GM12878 (cell line): ENCODE results near the gene NBEAL1. TPM values are rescaled to one million over a fixed set of nuclear protein-coding genes. Genes with fewer than 3 reads are reported as not detected.

ENCODE experiments used
- ATAC-seq: fragments of 200-7000 bp; cut with Tn5 transposase; 3 replicates; pipeline ENCODE4 v1.9.1; 2020; ENCODE audit warnings: mild to moderate bottlenecking, moderate library complexity
- BruUV-seq: library from RNA; stranded (reverse); fragments of 400-500 nt; replicated peaks from 2 replicates; lab custom pipeline; 2021; lab: Mats Ljungman, UMichigan
- CTCF ChIA-PET: fragments of 300-600 bp; sonication (Branson Sonifier 250); formaldehyde crosslinking; extraction: SDS; loops from one replicate; lab custom pipeline; 2021; ENCODE audit warnings: inconsistent platforms; lab: Yijun Ruan, JAX
- POLR2A ChIA-PET: fragments of 350-600 bp; formaldehyde crosslinking; extraction: SDS; loops from one replicate; lab custom pipeline; 2021; ENCODE audit warnings: inconsistent platforms; lab: Charles Lee
- RAD21 ChIA-PET: fragments of 300-600 bp; sonication (Branson Sonifier 250); formaldehyde crosslinking; loops from one replicate; lab custom pipeline; 2023; ENCODE audit warnings: antibody characterized with exemption; ENCODE audit not compliant: unreplicated experiment; lab: Charles Lee
- SMC1A ChIA-PET: fragments of 300-600 bp; sonication (Branson Sonifier 250); formaldehyde crosslinking; loops from one replicate; lab custom pipeline; 2023; ENCODE audit not compliant: unreplicated experiment, uncharacterized antibody; lab: Charles Lee
- DNase-seq: peaks from one replicate; pipeline ENCODE4 v3.0.0-alpha.2; 2011; ENCODE audit warnings: low read depth, low spot score
- FAIRE-seq: peaks from 3 replicates; lab custom pipeline; 2011; peaks lifted over from hg19 to GRCh38; lab: Jason Lieb, UNC
- H2AFZ ChIP-seq: 2 replicates; pipeline ENCODE4 v1.6.0; 2011; ENCODE audit warnings: low read depth, low read length, control low read depth; ENCODE audit not compliant: control insufficient read depth
- H3K27ac ChIP-seq: 2 replicates; pipeline ENCODE4 v1.5.1; 2011; ENCODE audit warnings: control low read depth; ENCODE audit not compliant: control insufficient read depth, insufficient read depth
- H3K27me3 ChIP-seq, 2 experiments: replicated peaks in 1 of 2; 2 replicates each; pipeline versions ENCODE4 v1.6.0 to v1.6.1; 2011; ENCODE audit warnings: low read length in 1 of 2; ENCODE audit not compliant: control insufficient read depth in 2 of 2, insufficient read depth in 2 of 2
- H3K36me3 ChIP-seq, 2 experiments: 2 replicates each; pipeline ENCODE4 v1.5.1; 2011; ENCODE audit warnings: low read length in 1 of 2; ENCODE audit not compliant: control insufficient read depth in 2 of 2, insufficient read depth in 2 of 2
- H3K4me1 ChIP-seq: 2 replicates; pipeline ENCODE4 v1.6.1; 2011; ENCODE audit warnings: mild to moderate bottlenecking, low read length, moderate library complexity, mixed read lengths; ENCODE audit not compliant: control insufficient read depth, insufficient read depth
- H3K4me2 ChIP-seq: 2 replicates; pipeline ENCODE4 v1.6.0; 2011; ENCODE audit warnings: control low read depth; ENCODE audit not compliant: control insufficient read depth, insufficient read depth
- H3K4me3 ChIP-seq: fragments of 200-600 bp; sonication (generic); 2 replicates; pipeline ENCODE4 v1.5.1; 2016
- H3K79me2 ChIP-seq: 2 replicates; pipeline ENCODE4 v1.6.0; 2011; ENCODE audit warnings: low read length; ENCODE audit not compliant: control insufficient read depth, insufficient read depth
- H3K9ac ChIP-seq: 2 replicates; pipeline ENCODE4 v1.8.0; 2011; ENCODE audit warnings: low read length, control low read depth, mixed read lengths; ENCODE audit not compliant: control insufficient read depth, insufficient read depth
- H3K9me3 ChIP-seq: replicated peaks from 3 replicates; pipeline ENCODE4 v1.5.1; 2011; ENCODE audit warnings: mild to moderate bottlenecking, low read length; ENCODE audit not compliant: control insufficient read depth, insufficient read depth
- H4K20me1 ChIP-seq: 2 replicates; pipeline ENCODE4 v1.6.0; 2011; ENCODE audit not compliant: control insufficient read depth, insufficient read depth
- TCF7 ChIP-seq: IDR thresholded peaks from 2 replicates; pipeline ENCODE4 v1.6.1; 2014; ENCODE audit warnings: antibody characterized with exemption, borderline replicate concordance
- WGBS: methylation state at CpG from one replicate; pipeline ENCODE4 v1.1.6; 2016; ENCODE audit warnings: low lambda C conversion rate; ENCODE audit not compliant: insufficient replicate concordance, insufficient coverage; ENCODE audit errors: missing lambda C conversion rate; 5-methylcytosine and 5-hydroxymethylcytosine counted together
- in situ Hi-C: fragments of 300-500 bp; cut with MboI; formaldehyde crosslinking; loops from 9 replicates; pipeline ENCODE4 v1.14.3; 2018; ENCODE audit warnings: mixed read lengths
- intact Hi-C: fragments of 100-400 bp; cut with micrococcal nuclease; formaldehyde crosslinking; loops from one replicate; pipeline ENCODE4 v1.14.2; 2022; ENCODE audit not compliant: unreplicated experiment
- polyA plus RNA-seq, 11 experiments: library from polyadenylated mRNA; depleted of rRNA in 4 of 11; unstranded in 6 of 11; stranded (reverse) in 5 of 11; fragments of >200 nt; fragmentation: Nextera tagmentation in 4 of 11; fragmentation: Illumina TruSeq in 1 of 11; extraction: Ambion mirVana in 4 of 11; extraction: Trizol in 1 of 11; gene quantifications; 1 replicate in 1 of 11; 2 replicates in 10 of 11; pipeline versions ENCODE4 v1.2.1 to v1.2.3, GENCODE V29; 2011 to 2016; ENCODE audit warnings: inconsistent platforms in 2 of 11, missing spikeins in 2 of 11, low read depth in 1 of 11
- total RNA-seq, 4 experiments: library from RNA; depleted of rRNA in 3 of 4; stranded (reverse); fragments of >200 nt in 3 of 4; fragmentation: Illumina TruSeq in 1 of 4; extraction: Trizol in 1 of 4; gene quantifications; 2 replicates each; pipeline versions ENCODE4 v1.2.1 to v1.2.3, GENCODE V29; 2013 to 2021
- TF ChIP-seq, protein P1 (sequence below): fragments of 450-650 bp; IDR thresholded peaks from 2 replicates; pipeline ENCODE4 v1.6.1; 2014; ENCODE audit warnings: mild to moderate bottlenecking
- TF ChIP-seq, protein P2 (sequence below): fragments of 450-650 bp; IDR thresholded peaks from 2 replicates; pipeline ENCODE4 v1.6.1; 2017; ENCODE audit warnings: mild to moderate bottlenecking, moderate library complexity

NBEAL1 gene
- total and polyA plus RNA-seq, 10 of the 15 experiments (the other 5 are each of a cell fraction or from before 2014, with no cell fraction given) = 1.9 to 16.1 (median 7.2) TPM

DNA sequence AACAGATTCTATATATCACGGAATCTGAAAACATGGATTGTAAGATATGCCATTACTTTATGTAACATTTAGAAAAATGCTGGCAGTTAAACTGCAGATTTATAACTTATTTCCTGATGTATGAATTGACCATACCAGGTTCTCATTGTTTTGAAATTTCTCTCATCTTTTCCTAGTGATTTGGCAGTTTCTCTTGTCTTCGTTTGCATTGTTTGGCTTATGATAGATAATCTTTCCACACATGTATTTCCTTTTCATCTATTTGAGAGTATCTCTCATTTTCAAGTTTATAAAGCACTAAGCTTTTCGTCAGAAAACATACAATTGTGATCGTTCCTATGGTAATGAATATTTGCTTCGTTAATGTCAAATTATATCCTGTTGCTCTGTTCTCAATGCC, 16.3 kb downstream of the NBEAL1 start:
- in situ Hi-C loops = no loop called here
- Histone ChIP-seq H3K27ac (no peak overlapping the region), H3K79me2 (no peaks in the 10 kb centered on the region), H3K4me3 (no peak overlapping the region), H3K36me3 (no peaks in the 10 kb centered on the region), H3K9me3 (no peaks in the 10 kb centered on the region; the same call in 2 of the 3 replicates), H3K9ac (no peak overlapping the region), H3K4me1 (no peaks in the 10 kb centered on the region), H2AFZ (no peak overlapping the region), H3K4me2 (no peak overlapping the region), H4K20me1 (no peaks in the 10 kb centered on the region), H3K27me3 (no peaks in the 10 kb centered on the region)
- ATAC-seq (no peak), DNase-seq (no peak), FAIRE-seq (no peak)
- intact Hi-C loops = no loop called here
- TF ChIP-seq, protein P1, sequence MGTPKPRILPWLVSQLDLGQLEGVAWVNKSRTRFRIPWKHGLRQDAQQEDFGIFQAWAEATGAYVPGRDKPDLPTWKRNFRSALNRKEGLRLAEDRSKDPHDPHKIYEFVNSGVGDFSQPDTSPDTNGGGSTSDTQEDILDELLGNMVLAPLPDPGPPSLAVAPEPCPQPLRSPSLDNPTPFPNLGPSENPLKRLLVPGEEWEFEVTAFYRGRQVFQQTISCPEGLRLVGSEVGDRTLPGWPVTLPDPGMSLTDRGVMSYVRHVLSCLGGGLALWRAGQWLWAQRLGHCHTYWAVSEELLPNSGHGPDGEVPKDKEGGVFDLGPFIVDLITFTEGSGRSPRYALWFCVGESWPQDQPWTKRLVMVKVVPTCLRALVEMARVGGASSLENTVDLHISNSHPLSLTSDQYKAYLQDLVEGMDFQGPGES = no peak
- TF ChIP-seq, protein P2, sequence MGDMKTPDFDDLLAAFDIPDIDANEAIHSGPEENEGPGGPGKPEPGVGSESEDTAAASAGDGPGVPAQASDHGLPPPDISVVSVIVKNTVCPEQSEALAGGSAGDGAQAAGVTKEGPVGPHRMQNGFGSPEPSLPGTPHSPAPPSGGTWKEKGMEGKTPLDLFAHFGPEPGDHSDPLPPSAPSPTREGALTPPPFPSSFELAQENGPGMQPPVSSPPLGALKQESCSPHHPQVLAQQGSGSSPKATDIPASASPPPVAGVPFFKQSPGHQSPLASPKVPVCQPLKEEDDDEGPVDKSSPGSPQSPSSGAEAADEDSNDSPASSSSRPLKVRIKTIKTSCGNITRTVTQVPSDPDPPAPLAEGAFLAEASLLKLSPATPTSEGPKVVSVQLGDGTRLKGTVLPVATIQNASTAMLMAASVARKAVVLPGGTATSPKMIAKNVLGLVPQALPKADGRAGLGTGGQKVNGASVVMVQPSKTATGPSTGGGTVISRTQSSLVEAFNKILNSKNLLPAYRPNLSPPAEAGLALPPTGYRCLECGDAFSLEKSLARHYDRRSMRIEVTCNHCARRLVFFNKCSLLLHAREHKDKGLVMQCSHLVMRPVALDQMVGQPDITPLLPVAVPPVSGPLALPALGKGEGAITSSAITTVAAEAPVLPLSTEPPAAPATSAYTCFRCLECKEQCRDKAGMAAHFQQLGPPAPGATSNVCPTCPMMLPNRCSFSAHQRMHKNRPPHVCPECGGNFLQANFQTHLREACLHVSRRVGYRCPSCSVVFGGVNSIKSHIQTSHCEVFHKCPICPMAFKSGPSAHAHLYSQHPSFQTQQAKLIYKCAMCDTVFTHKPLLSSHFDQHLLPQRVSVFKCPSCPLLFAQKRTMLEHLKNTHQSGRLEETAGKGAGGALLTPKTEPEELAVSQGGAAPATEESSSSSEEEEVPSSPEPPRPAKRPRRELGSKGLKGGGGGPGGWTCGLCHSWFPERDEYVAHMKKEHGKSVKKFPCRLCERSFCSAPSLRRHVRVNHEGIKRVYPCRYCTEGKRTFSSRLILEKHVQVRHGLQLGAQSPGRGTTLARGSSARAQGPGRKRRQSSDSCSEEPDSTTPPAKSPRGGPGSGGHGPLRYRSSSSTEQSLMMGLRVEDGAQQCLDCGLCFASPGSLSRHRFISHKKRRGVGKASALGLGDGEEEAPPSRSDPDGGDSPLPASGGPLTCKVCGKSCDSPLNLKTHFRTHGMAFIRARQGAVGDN = no peak
- TF ChIP-seq TCF7 = no peak
- RAD21 ChIA-PET = no interaction called here
- SMC1A ChIA-PET = interaction anchor here (0.6 to 0.7 kb wide), 2 partner anchors 21 to 73 kb away, joined by 3 read pairs; no protein-coding TSS in a partner anchor
- POLR2A ChIA-PET = interaction anchor here (1.1 kb wide), 1 partner anchor 15 kb away, joined by 4 read pairs; no protein-coding TSS in a partner anchor
- CTCF ChIA-PET = interaction anchor here (1.2 kb wide), 1 partner anchor 9 kb away, joined by 4 read pairs; no protein-coding TSS in a partner anchor
- BruUV-seq = no TSS peak
- WGBS = 97% methylated on average over 5 of the region's 5 CpGs
